HG03354 (cell line): ENCODE data around the gene LFNG.
"Not testable (repeated sequence)": the region's sequence is repeated elsewhere in the genome, so short reads cannot be mapped to it uniquely, and the experiment has no call there.

ENCODE experiments used
- ATAC-seq: cut with Tn5 transposase; IDR thresholded peaks from one replicate; pipeline ENCODE4 v1.9.1; 2021; ENCODE audit warnings: mild to moderate bottlenecking; ENCODE audit not compliant: unreplicated experiment, poor library complexity, severe bottlenecking

Gene LFNG

GRCh38 chr7:2540641-2541051, 21.1 kb downstream of the LFNG start:
- ATAC-seq: no peak

- ATAC-seq: no peak
Observed at GRCh38 chr7:2541291-2542010, 21.9 kb downstream of the LFNG start.

- no peak for ATAC-seq
Observed at GRCh38 chr7:2542011-2542915, 22.7 kb downstream of the LFNG start.

GRCh38 chr7:2542916-2543871, 23.6 kb downstream of the LFNG start:
- ATAC-seq: no peak

GRCh38 chr7:2544541-2545188, 25.1 kb downstream of the LFNG start:
- ATAC-seq: no peak

GRCh38 chr7:2545746-2546425, 26.3 kb downstream of the LFNG start:
- ATAC-seq: no peak

- no peak for ATAC-seq
Observed at GRCh38 chr7:2546776-2547586, 27.4 kb downstream of the LFNG start.

GRCh38 chr7:2551418-2551817, 31.8 kb downstream of the LFNG start:
- ATAC-seq: no peak

GRCh38 chr7:2553108-2553507, 33.5 kb downstream of the LFNG start:
- no peak for ATAC-seq

GRCh38 chr7:2553831-2554581, 34.4 kb downstream of the LFNG start:
- no peak for ATAC-seq

GRCh38 chr7:2554661-2555111, 35.1 kb downstream of the LFNG start:
- no peak for ATAC-seq

GRCh38 chr7:2555121-2556052, 35.8 kb downstream of the LFNG start, which contains the start of gene BRAT1:
TSS of gene BRAT1 (minus strand) at chr7:2555524. CDS start at chr7:2554431, 1,093 bp downstream.
- ATAC-seq: peak; percentile 73

- peak; percentile 53 for ATAC-seq
Observed at GRCh38 chr7:2558629-2559282, 39.2 kb downstream of the LFNG start, which contains the start of gene IQCE. TSS of gene IQCE (plus strand) at chr7:2558979. CDS start at chr7:2559182, 203 bp downstream.

- peak; percentile 23 for ATAC-seq
Observed at GRCh38 chr7:2559283-2559950, 39.8 kb downstream of the LFNG start.

- ATAC-seq: not testable (repeated sequence)
Observed at GRCh38 chr7:2563955-2564354, 44.4 kb downstream of the LFNG start.
